Measurements from ENCODE around the gene AURKA.
A peak's percentile ranks its signal among the peaks of the same experiment; 100 is the strongest.
"Not testable (repeated sequence)": the region's sequence is repeated elsewhere in the genome, so short reads cannot be mapped to it uniquely, and the experiment has no call there.

The AURKA gene

DNA sequence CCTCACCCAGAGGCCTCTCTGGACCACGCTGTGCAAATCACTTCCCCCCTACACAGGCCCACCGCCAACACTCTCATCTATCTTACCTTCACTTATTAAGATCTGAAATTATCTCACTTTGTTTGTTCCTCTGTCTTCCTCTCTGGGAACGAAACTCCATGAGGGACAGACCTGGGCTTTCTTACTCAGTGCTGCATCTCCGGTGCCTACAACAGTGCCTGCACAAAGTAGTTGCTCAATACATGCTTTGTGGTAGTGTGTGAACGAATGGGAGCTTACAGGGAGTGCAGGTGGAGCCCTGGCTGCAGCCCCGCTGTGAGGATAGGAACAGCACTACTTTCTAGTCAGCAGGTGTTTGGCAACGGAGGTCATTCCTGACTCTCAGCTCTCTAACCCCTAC, 25.4 kb upstream of the AURKA start:
- DNase-seq, result no peak
- Histone ChIP-seq H3K4me3 (ENCODE audit: control insufficient read depth in 1 of 7, extremely low read depth in 1 of 7, insufficient read depth in 4 of 7, low read depth in 2 of 7, low read length in 6 of 7) (no peak overlapping the region), H3K9me3 (ENCODE audit: control extremely low read depth in 1 of 5, control insufficient read depth in 4 of 5, insufficient read depth in 2 of 5, low read depth in 1 of 5, low read length in 4 of 5) (no peaks in the 10 kb centered on the region), H3K27ac (ENCODE audit: insufficient read depth in 1 of 2, low read depth in 1 of 2, low read length in 2 of 2, poor library complexity in 1 of 2, severe bottlenecking in 2 of 2) (peak overlapping the region in 1 of 2 experiments; percentile 73), H3K4me1 (ENCODE audit: control extremely low read depth in 1 of 4, control insufficient read depth in 4 of 4, insufficient read depth in 4 of 4, low read length in 3 of 4) (peaks cover 23 to 92% (median 61%) of the 10 kb centered on the region in 4 experiments), H3K27me3 (replicated peaks in 2 of 5; ENCODE audit: control insufficient read depth in 4 of 5, insufficient read depth in 5 of 5, low read length in 4 of 5) (no peaks in the 10 kb centered on the region), H3K36me3 (ENCODE audit: control insufficient read depth in 4 of 4, insufficient read depth in 4 of 4, low read length in 3 of 4) (peaks cover 0 to 9% (median 0%) of the 10 kb centered on the region in 4 experiments)
- 79% methylated on average over 6 of the region's 7 CpGs for WGBS (ENCODE audit: insufficient coverage)
- ChIA-PET CTCF (interaction anchor here (1.2 to 4.1 kb wide), 6 partner anchors 9 to 21 kb away, joined by 3 to 18 read pairs (median 4); no protein-coding TSS in a partner anchor), POLR2A (interaction anchor here (1.3 kb wide), 1 partner anchor 51 kb away, joined by 5 read pairs; the partner anchor contains the start of gene RTF2)

DNA sequence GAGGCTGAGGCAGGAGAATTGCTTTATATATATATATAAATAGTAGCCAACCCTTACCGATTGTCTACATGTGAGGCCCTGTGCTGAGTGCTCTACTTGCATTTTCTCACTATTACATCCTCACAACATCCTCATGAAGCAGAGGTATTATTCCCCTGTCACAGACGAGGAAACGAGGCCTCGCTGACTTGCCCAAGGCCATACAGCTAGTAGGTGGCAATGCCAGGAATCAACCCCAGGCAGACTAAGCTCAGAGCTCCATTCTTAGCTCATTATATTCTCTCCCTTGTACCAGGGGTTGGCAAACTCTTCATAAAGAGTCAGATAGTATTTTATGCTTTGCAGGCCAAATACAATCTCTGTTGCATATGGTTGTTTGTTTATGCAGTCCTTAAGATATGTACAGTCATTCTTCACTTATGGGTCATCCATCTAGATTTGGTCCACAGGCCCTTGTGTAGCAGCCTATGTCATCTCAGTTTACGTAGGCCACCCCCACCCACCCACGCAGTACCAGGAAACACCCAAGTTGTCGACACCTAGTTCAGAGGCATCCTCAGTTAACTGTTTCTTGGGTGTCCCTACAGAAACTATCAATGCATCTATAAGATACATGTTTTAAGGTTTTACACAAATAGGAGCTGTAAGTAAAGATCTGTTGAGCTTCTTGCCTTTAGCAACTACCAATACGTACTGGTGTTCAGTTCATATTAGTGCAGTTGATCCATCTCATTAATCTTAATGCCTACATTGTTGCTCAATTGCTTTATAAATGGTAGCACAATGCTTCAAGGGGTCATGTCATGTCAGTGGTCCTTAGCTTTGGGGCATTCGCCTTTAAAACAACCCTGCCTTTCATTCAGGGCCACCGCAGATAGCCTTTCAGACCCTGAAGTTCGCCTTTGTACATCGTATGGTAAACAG, 23.1 kb upstream of the AURKA start:
- Histone ChIP-seq H3K27me3 (replicated peaks in 2 of 5; ENCODE audit: control insufficient read depth in 4 of 5, insufficient read depth in 5 of 5, low read length in 4 of 5) (no peaks in the 10 kb centered on the region), H3K4me1 (ENCODE audit: control extremely low read depth in 1 of 4, control insufficient read depth in 4 of 4, insufficient read depth in 4 of 4, low read length in 3 of 4) (peaks cover 17 to 89% (median 52%) of the 10 kb centered on the region in 4 experiments), H3K9me3 (ENCODE audit: control extremely low read depth in 1 of 5, control insufficient read depth in 4 of 5, insufficient read depth in 2 of 5, low read depth in 1 of 5, low read length in 4 of 5) (no peaks in the 10 kb centered on the region), H3K27ac (ENCODE audit: insufficient read depth in 1 of 2, low read depth in 1 of 2, low read length in 2 of 2, poor library complexity in 1 of 2, severe bottlenecking in 2 of 2) (peak overlapping the region in 1 of 2 experiments; percentile 5), H3K36me3 (ENCODE audit: control insufficient read depth in 4 of 4, insufficient read depth in 4 of 4, low read length in 3 of 4) (peaks cover 0 to 6% (median 0%) of the 10 kb centered on the region in 4 experiments), H3K4me3 (ENCODE audit: control insufficient read depth in 1 of 7, extremely low read depth in 1 of 7, insufficient read depth in 4 of 7, low read depth in 2 of 7, low read length in 6 of 7) (no peak overlapping the region)
- POLR2A ChIA-PET, result no interaction called here
- CTCF ChIA-PET, result interaction anchor here (1.0 to 1.8 kb wide), 5 partner anchors 10 to 65 kb away, joined by 3 to 5 read pairs (median 4); no protein-coding TSS in a partner anchor
- WGBS (ENCODE audit: insufficient coverage), result 100% methylated on average over 6 of the region's 12 CpGs
- no peak for DNase-seq

DNA sequence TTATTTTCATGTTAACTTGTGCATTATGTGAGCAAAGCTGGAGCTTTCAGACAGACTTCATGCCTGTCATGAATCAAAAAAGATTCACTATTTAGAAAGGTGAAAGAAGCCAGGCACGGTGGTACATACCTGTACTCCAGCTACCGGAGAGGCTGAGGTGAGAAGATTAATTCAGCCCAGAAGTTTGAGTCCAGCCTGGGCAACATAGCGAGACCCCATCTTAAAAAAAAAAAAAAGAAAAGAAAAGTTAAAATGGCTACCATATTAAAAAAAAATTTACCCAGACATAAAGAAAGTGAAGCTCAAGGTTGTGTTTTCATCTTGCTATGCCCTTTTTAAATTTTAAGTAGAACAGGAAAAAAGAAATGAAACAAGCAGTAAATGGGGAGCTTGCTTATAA, 20.9 kb upstream of the AURKA start:
- peaks cover 1 to 18% (median 3%) of the 10 kb centered on the region in 4 experiments for H3K36me3 ChIP-seq (ENCODE audit: control insufficient read depth in 4 of 4, insufficient read depth in 4 of 4, low read length in 3 of 4)
- H3K9me3 ChIP-seq (ENCODE audit: control extremely low read depth in 1 of 5, control insufficient read depth in 4 of 5, insufficient read depth in 2 of 5, low read depth in 1 of 5, low read length in 4 of 5), result no peaks in the 10 kb centered on the region
- H3K4me3 ChIP-seq (ENCODE audit: control insufficient read depth in 1 of 7, extremely low read depth in 1 of 7, insufficient read depth in 4 of 7, low read depth in 2 of 7, low read length in 6 of 7), result peak overlapping the region in 4 of 7 experiments; percentile 23 to 79 (median 72)
- peaks cover 8 to 79% (median 33%) of the 10 kb centered on the region in 4 experiments for H3K4me1 ChIP-seq (ENCODE audit: control extremely low read depth in 1 of 4, control insufficient read depth in 4 of 4, insufficient read depth in 4 of 4, low read length in 3 of 4)
- POLR2A ChIA-PET, result interaction anchor here (0.9 to 1.6 kb wide), 2 partner anchors 8 to 20 kb away, joined by 3 to 4 read pairs; no protein-coding TSS in a partner anchor
- CTCF ChIA-PET, result interaction anchor here (1.0 to 2.4 kb wide), 4 partner anchors 9 to 51 kb away, joined by 3 to 15 read pairs (median 5); no protein-coding TSS in a partner anchor
- H3K27me3 ChIP-seq (replicated peaks in 2 of 5; ENCODE audit: control insufficient read depth in 4 of 5, insufficient read depth in 5 of 5, low read length in 4 of 5), result no peaks in the 10 kb centered on the region
- H3K27ac ChIP-seq (ENCODE audit: insufficient read depth in 1 of 2, low read depth in 1 of 2, low read length in 2 of 2, poor library complexity in 1 of 2, severe bottlenecking in 2 of 2), result peak overlapping the region in 1 of 2 experiments; percentile 85
- no peak for DNase-seq
- WGBS (ENCODE audit: insufficient coverage), result no CpG with 5 or more reads among the region's 3 CpGs

DNA sequence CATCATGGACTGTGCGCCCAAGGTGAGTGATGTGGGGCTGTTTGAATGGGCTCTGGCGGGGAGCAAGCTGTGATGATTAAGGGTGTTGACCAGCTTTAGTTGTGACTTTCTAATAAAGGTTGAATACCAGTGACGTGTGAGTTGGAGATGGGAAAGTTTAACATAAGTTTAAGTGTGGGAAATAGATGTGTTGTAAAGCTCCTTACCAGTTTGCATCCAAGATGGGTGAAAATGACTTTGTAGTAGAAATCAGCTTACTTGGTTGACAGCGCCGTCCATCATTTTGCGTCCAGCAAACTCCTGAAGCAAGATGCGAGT, 20.4 kb upstream of the AURKA start:
- POLR2A ChIA-PET, result interaction anchor here (0.9 to 1.7 kb wide), 4 partner anchors 8 to 57 kb away, joined by 3 to 6 read pairs (median 4); partner anchors contain the start of gene AURKA
- Histone ChIP-seq H3K4me3 (ENCODE audit: control insufficient read depth in 1 of 7, extremely low read depth in 1 of 7, insufficient read depth in 4 of 7, low read depth in 2 of 7, low read length in 6 of 7) (peak overlapping the region in 6 of 7 experiments; percentile 23 to 79 (median 66)), H3K27me3 (replicated peaks in 2 of 5; ENCODE audit: control insufficient read depth in 4 of 5, insufficient read depth in 5 of 5, low read length in 4 of 5) (no peaks in the 10 kb centered on the region), H3K36me3 (ENCODE audit: control insufficient read depth in 4 of 4, insufficient read depth in 4 of 4, low read length in 3 of 4) (peaks cover 3 to 23% (median 8%) of the 10 kb centered on the region in 4 experiments), H3K27ac (ENCODE audit: insufficient read depth in 1 of 2, low read depth in 1 of 2, low read length in 2 of 2, poor library complexity in 1 of 2, severe bottlenecking in 2 of 2) (peak overlapping the region; percentile 69 to 85), H3K4me1 (ENCODE audit: control extremely low read depth in 1 of 4, control insufficient read depth in 4 of 4, insufficient read depth in 4 of 4, low read length in 3 of 4) (peaks cover 8 to 74% (median 28%) of the 10 kb centered on the region in 4 experiments), H3K9me3 (ENCODE audit: control extremely low read depth in 1 of 5, control insufficient read depth in 4 of 5, insufficient read depth in 2 of 5, low read depth in 1 of 5, low read length in 4 of 5) (no peaks in the 10 kb centered on the region)
- CTCF ChIA-PET, result interaction anchor here (0.7 to 4.2 kb wide), 11 partner anchors 9 to 101 kb away, joined by 3 to 22 read pairs (median 4); no protein-coding TSS in a partner anchor
- DNase-seq, result peak in 1 of 3 donors; percentile 16
- 72% methylated on average over 7 of the region's 7 CpGs for WGBS (ENCODE audit: insufficient coverage)

DNA sequence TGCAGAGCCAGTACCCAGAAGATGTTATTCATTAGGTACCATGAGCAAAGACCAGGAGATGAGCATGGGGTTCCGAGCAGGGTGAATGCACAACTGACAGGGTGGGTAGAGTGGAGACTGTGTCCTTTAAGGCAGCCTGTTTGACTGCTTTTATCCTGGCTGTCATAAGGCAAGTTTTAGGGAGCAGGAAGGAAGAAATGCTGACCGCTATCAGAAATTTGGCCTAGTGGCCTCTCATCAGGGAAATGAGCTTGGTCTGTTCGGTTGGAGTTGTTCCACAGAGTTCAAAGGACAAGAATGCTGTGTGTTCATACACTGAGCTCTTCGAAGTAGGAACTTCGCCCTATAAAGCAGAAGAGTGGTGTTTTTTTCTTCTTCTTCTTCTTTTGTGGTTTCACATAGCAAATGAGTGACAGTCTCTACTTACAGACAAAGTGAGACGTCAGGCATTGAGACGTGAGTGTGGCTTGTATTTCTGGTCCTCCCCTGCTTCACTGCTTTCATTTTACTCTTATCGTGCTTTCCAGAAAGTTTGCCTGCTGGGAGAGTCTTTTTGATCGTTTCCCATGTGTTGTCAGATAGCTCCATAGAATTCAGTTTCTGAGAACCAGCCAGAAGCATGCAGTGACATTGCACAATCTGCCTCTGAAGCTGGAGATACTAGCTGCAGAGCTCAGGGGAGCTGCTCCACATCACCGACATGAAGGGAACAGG, 19.9 kb upstream of the AURKA start, which contains the start of gene CASS4:
Gene CASS4, plus strand, starts transcription at position 502 of the 714 bp plus-strand sequence. Its CDS starts 199 bp downstream, at position 701.
- peak; percentile 83 to 95 (median 91) for DNase-seq
- Histone ChIP-seq H3K27me3 (replicated peaks in 2 of 5; ENCODE audit: control insufficient read depth in 4 of 5, insufficient read depth in 5 of 5, low read length in 4 of 5) (no peaks in the 10 kb centered on the region), H3K36me3 (ENCODE audit: control insufficient read depth in 4 of 4, insufficient read depth in 4 of 4, low read length in 3 of 4) (peaks cover 5 to 23% (median 11%) of the 10 kb centered on the region in 4 experiments), H3K4me1 (ENCODE audit: control extremely low read depth in 1 of 4, control insufficient read depth in 4 of 4, insufficient read depth in 4 of 4, low read length in 3 of 4) (peaks cover 8 to 69% (median 23%) of the 10 kb centered on the region in 4 experiments), H3K4me3 (ENCODE audit: control insufficient read depth in 1 of 7, extremely low read depth in 1 of 7, insufficient read depth in 4 of 7, low read depth in 2 of 7, low read length in 6 of 7) (peak within 1 kb of the TSS in 6 of 7 experiments; percentile 23 to 79 (median 66)), H3K9me3 (ENCODE audit: control extremely low read depth in 1 of 5, control insufficient read depth in 4 of 5, insufficient read depth in 2 of 5, low read depth in 1 of 5, low read length in 4 of 5) (no peaks in the 10 kb centered on the region), H3K27ac (ENCODE audit: insufficient read depth in 1 of 2, low read depth in 1 of 2, low read length in 2 of 2, poor library complexity in 1 of 2, severe bottlenecking in 2 of 2) (peak within 1 kb of the TSS; percentile 69 to 85)
- POLR2A ChIA-PET, result interaction anchor here (0.9 to 1.7 kb wide), 4 partner anchors 9 to 57 kb away, joined by 3 to 6 read pairs (median 4); partner anchors contain the start of gene AURKA
- 0% methylated on average over 9 of the region's 10 CpGs for WGBS (ENCODE audit: insufficient coverage)
- CTCF ChIA-PET, result interaction anchor here (0.7 to 4.2 kb wide), 14 partner anchors 10 to 102 kb away, joined by 3 to 22 read pairs (median 4); no protein-coding TSS in a partner anchor

DNA sequence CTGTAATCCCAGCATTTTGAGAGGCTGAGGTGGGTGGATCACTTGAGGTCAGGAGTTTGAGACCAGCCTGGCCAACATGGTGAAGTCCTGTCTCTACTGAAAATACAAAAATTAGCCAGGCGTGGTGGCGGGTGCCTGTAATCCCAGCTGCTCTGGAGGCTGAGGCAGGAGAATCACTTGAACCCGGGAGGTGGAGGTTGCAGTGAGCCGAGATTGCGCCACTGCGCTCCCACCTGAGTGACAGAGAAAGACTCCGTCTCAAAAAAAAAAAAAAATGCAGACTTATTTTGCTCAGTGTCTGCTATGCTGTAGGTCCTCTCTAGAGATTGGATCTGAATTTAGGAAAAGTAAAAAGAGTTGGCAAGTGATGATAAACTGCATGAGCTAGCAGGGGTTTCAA, 19.3 kb upstream of the AURKA start:
- not testable (repeated sequence) for H3K27me3 ChIP-seq (replicated peaks in 2 of 5; ENCODE audit: control insufficient read depth in 4 of 5, insufficient read depth in 5 of 5, low read length in 4 of 5); DNase-seq; H3K9me3 ChIP-seq (ENCODE audit: control extremely low read depth in 1 of 5, control insufficient read depth in 4 of 5, insufficient read depth in 2 of 5, low read depth in 1 of 5, low read length in 4 of 5)
- ChIA-PET POLR2A (interaction anchor here (0.9 to 1.7 kb wide), 3 partner anchors 10 to 58 kb away, joined by 3 to 6 read pairs (median 4); partner anchors contain the start of gene AURKA), CTCF (interaction anchor here (0.7 to 4.2 kb wide), 10 partner anchors 10 to 102 kb away, joined by 3 to 22 read pairs (median 4); no protein-coding TSS in a partner anchor)
- peaks cover 6 to 62% (median 22%) of the 10 kb centered on the region in 4 experiments for H3K4me1 ChIP-seq (ENCODE audit: control extremely low read depth in 1 of 4, control insufficient read depth in 4 of 4, insufficient read depth in 4 of 4, low read length in 3 of 4)
- H3K4me3 ChIP-seq (ENCODE audit: control insufficient read depth in 1 of 7, extremely low read depth in 1 of 7, insufficient read depth in 4 of 7, low read depth in 2 of 7, low read length in 6 of 7), result peak overlapping the region in 5 of 7 experiments; percentile 52 to 79 (median 72)
- H3K36me3 ChIP-seq (ENCODE audit: control insufficient read depth in 4 of 4, insufficient read depth in 4 of 4, low read length in 3 of 4), result peaks cover 5 to 27% (median 16%) of the 10 kb centered on the region in 4 experiments
- peak overlapping the region; percentile 69 to 85 for H3K27ac ChIP-seq (ENCODE audit: insufficient read depth in 1 of 2, low read depth in 1 of 2, low read length in 2 of 2, poor library complexity in 1 of 2, severe bottlenecking in 2 of 2)
- 94% methylated on average over 4 of the region's 7 CpGs for WGBS (ENCODE audit: insufficient coverage)

All from common myeloid progenitor, CD34-positive (primary cell).